CD4-positive, alpha-beta T cell treated with Interleukin-2 at 100 ng/mL for 4 hours (primary cell): Measurements from ENCODE around the gene ADIPOR2.

Experiments
- DNase-seq: peaks from one replicate; pipeline ENCODE4 v3.0.0-alpha.2; 2020; ENCODE audit warnings: low spot score

ADIPOR2 gene

DNA sequence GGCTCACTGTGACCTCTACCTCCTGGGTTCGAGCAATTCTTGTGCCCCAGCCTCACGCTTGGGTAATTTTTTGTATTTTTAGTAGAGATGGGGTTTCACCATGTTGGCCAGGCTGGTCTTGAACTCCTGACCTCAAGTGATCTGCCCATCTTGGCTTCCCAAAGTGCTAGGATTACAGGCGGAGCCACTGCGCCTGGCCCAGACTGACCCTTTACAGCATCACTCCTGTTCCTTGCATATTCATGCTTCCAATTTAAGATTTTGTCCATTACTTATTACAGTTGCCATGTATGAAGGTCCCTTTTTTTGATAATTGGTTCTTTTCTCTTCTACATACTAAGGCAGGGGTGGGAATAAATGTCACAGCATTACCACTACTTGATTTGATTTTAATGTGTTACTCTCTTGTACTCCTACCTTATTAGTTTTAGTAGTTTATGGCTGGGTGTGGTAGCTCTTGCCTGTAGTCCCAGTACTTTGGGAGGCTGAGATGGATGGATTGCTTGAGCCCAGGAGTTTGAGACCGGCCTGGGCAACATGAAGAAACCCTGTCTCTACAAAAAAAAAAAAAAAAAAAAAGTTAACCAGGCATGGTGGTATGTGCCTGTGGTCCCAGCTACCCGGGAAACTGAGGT lies 46.9 kb downstream of the ADIPOR2 start:
- no peak for DNase-seq

DNA sequence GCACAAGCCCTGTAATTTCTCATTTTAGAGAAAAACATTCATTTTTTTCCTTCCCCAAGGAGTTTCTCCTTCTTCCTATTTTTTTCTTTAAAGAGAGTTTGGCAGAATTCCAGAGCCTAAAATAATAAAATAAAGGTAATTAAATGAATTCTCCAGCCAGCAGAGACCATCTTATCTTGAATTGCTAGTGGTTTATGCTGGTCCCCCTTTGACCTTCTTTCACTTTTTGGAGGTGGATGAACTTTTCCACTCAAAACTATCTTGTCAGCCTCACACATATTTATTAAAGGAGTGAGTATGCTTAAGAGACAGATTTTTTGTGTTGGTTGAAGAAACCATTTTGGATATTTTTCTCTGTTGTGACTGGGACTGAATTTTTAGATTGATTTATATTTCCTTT lies 47.6 kb downstream of the ADIPOR2 start:
- no peak for DNase-seq

DNA sequence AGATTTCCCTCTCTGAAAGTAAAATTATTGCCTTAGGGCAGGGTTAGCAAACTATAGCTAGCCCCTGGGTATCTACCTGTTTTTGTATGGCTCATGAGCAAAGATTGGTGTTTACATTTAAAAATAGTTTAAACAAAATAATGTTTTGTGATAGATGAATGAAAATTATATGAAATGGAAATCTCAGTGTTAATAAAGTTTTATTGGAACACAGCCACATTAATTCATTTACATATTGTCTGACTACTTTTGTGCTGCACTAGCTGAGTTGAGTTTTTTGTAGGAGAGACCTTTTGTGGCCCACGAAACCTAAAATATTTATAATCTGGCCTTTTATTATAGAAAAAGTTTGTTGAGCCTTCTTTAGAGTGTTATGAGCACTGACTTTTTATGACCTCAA lies 48.5 kb downstream of the ADIPOR2 start:
- no peak for DNase-seq

DNA sequence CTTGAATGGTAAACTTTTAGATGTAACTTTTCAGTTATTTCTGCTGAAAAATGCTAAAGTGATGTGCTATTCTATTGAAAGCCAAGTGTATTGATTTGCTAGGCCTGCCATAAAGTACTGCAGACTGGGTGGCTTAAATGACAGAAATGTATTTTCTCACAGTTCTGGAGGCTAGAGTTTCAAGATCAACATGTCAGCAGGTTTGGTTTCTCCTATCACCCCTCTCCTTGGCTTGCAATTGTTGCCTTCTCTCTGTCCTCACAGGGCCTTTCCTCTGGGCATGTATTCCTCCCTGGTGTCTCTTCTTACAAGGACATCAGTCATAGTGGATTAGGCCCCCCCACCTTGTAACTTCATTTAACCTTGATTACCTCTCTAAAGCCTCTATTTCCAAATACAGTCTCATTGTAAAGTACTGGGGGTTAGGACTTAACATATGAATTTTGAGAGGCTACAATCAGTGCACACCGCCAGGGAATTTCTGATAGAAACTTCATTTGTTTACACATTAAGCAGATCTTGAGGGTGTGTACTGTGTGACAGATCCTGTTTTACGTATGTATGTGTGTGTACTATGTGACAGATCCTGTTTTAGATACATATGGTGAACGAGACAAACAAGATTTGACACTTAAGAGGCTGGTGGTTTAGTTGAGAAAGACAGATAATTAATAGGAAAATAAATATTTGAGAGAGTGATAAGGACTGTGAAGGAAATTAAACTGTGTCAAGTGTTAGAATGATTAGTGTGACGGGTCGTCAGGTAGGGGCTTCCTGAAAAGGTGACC lies 49.5 kb downstream of the ADIPOR2 start:
- DNase-seq = no peak

DNA sequence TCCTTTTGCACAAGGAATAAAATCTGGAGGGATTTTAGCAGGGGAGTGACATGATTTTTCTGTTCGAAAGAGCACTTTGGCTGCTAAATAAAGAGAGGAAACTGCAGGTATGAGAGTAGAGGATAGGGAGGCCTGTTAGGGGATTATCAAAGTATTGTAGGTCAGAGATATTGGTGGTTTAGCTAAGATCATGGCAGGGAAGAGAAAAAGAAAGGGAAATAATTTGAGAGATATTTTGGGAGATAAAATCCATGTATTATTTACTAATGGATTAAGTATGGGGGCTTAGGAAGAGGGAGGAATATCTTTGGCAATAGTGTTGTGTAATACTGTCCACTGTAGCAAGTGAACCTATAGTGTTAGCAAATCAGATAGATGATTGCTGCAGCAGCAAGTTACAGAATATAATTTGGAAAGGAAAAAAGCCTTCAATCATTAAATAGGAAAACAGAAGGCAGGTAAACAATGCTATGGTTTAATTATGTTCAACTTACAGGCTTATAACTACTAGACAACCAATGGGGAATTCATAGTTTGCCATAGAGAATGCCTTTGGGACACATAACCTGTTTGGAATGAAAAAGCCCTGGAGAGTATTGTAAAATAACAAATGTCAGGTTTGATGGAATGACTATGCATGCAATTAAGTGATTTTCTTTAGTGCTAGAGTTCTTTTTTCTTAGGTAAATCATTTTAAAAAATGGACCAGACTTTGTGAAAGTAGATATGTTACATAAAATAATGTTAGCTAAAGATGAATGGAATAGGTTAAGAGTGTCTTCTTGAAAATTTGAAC lies 50.5 kb downstream of the ADIPOR2 start:
- DNase-seq = no peak

DNA sequence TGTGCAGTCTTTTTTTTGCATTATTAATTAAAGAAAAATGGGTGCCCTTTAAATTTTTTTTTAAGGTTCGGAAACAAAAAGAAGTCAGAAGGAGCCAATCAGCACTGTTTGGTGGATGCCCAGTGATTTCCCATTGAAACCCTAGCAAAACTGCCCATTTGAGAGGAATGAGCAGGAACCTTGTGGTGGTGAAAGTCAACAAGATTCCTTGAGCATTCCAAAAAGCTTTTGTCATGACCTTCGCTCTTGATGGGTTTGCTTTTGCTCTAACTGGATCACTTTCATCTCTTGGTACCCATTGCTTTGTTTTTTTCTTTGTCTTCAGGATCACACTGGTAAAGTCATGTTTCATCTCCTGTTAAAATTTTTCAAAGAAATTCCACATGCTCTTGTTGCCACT lies 54.1 kb downstream of the ADIPOR2 start:
- DNase-seq = no peak

DNA sequence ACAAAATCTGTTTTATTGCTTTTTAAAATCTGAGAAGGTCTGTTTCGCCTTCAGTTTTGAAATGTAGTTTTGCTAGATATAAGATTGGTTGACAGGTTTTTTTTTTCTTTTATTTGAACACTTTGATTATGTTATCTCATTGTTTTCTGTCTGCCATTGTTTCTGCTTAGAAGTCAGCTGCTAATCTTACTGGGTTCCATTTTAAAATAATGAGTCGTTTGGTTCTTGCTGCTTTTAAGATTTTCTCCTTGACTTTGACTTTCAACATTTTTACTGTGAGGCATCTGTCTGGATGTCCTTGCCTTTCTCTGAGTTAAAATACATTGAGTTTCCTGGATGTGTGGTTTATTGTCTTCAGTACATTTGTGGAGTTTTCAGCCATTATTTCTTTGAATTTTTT lies 56.7 kb downstream of the ADIPOR2 start:
- no peak for DNase-seq

DNA sequence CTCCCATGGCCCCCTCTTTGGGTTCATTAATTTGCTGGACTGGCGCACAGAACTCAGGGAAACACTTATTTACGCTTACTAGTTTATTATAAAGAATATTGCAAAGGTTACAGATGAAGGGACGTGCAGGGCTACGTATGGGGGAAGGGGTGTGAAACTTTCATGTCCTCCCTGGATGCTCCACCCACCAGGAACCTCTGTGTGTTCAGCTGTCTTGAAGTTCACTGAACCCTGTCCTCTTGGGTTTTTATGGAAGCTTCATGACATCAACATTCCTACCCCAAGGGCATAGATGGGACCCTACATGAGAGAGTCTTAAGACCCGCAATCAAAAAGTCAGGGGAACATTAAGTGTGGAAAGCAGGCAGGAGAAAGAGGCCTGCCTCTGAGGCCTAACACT lies 58.1 kb downstream of the ADIPOR2 start:
- no peak for DNase-seq

DNA sequence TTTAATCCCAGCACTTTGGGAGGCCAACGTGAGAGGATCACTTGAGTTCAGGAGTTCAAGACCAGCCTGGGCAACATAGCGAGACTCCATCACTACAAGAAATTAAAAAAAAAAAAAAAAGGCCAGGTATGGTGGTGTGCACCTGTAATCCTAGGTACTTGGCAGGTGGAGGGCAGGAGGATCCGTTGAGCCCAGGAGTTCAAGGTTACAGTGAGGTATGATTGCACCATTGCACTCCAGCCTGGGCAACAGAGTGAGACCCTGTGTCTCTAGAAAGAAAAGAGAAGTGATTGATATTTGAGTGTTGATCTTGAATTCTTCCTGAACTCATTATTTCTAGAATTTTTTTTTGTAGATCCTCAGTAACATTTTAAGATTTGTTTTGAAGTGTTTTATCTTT lies 59.4 kb downstream of the ADIPOR2 start:
- DNase-seq = no peak

DNA sequence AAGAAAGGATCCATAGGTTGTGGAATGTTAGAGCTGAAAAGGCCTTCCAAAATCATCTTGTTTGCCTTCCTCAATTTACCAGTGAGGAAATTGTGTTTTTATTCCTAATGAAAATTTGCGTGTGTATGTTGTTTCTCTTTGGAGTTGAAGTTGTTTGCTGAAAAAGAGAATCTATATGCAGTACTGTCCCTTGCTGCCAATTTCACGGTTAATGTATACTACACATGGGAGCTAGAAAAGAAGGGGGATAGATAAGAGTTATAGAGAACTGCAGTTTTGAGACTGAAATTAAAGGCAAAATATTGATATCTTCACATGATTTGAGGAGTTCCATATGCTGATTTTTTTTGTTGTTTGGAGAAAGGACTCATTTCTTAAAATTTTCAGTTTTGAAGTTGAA lies 67.5 kb downstream of the ADIPOR2 start:
- no peak for DNase-seq

DNA sequence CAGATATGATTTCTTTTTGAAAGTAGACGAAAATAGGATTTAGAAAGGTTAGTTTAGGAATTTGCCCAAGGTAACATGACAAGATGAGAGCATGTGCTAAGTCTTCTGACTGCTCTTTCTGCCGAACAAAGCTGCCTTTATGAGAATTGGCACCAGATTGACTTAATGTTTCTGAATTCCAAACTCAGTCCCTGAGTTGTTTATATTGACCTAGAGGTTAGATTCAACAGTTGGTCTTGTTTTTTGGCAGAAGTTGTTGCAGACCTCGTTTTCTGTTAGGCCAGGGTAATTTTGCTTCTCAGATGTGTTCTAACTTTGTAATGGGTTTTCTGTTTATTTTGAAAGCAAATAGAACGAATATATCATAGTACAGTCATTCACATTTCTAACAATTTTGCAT lies 68.0 kb downstream of the ADIPOR2 start:
- no peak for DNase-seq

DNA sequence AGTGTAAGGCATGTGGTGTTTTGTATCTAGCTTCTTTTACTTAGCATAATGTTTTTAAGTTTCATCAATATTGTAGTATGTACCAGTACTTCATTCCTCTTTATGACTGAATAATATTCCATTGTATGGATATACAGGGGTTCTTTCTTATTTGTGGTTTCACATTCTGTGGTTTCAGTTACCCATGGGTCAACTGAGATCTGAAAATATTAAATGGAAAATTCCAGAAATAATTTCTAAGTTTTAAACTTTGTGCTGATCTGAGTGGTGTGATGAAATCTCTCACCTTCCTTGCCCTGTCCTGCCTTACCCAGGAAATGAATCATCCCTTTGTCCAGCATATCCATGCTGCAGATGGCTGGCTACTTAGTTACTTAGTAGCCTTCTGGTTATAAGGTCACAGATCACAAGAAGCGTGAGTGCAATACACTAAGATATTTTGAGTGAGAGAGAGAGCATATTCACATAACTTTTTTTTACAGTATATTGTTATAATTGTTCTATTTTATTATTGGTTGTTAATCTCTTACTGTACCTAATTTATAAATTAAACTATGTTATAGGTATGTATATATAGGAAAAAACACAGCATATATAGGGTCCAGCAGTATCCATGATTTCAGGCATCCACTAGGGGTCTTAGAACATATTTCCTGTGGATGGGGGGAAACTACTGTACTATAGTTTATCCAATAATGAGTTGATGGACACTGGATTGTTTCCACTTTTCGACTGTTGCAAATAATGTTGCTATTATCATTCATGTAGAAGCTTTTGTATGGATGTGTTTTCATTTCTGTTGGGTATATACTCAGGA lies 69.9 kb downstream of the ADIPOR2 start:
- no peak for DNase-seq

DNA sequence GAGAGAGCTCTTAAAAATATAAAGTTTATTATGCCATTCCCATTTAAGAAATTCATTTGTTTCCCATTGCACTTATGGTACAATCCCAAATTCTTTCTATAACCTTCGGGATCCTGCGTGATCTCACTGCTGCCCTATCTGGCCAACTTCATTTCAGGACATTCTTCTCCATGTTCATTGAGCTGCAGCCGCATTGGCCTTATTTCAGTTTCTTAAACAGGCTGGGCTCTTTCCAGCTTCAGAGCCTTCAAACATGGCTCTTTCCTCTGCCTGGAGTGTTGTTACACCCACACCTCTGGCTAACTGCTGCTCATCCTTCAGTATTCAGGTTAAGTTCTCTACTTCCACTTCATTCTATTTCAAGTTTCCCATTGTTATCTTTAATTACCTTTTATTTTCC lies 71.0 kb downstream of the ADIPOR2 start:
- no peak for DNase-seq

DNA sequence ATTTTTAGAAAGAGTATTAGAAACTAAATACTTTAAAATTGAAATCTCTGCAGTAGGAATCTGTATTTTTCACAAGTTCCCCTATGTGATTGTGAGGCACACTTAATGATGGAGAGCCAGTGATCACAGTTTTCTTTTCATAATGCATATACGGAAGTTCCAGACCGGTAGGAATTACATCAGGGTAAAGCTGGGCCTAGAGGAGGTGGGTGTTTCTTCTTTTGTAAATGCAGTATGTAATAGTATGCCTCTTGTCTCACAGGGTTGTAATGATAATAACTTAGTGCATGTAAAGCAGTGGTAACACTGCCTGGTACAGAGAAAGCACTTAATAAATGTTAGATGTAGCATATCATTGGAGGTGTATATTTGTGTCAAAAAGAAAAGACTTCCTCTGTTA lies 72.3 kb downstream of the ADIPOR2 start:
- DNase-seq = no peak

DNA sequence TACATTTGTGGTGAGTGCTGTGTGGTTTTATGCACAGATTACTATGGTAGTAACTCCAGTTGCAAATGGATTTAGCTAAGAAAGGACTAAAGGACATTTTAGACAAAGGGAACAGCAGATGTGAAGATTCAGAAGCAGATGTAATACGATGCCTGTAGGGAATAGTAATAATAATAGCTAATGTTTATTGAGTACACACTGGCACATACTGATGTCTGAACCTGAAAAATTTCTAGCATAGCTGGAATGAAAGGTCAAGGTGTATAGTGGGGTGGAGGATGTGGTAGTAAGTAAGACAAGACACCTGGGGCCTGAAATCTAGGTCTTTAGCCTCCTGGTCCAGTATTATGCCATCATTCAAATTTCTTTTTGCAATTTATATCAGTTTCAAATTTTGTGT lies 75.2 kb downstream of the ADIPOR2 start:
- no peak for DNase-seq

DNA sequence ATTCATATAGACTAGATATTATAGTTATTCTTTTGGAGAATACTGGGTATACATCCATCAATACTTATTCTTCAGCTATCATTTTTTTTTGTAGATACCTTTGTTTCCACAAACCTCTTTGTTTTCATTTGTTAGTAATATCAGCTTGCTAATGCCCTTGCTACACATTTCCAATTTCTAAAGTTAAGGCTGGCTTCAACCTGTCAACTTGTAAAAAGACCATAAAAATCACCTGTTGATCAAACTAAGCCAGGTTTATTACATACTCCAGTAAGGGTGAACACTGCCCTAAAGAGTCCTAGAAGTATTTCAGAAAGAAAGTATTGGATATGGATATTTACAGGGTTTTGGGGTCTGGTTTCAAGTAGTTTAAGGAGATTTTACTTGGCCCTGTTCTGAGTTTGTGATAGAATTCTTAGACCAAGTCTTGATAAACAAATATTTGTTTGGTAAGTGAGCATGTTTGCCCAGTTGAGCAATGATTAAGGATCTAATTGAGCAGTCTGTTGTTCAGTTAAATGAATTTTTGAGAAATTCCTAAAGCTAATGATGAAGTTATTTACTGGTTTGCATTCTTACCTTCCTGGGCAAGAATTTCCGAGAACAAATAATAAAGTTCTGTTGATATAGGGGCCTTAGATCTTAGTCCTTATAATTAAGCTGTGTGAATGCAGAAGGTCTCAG lies 76.7 kb downstream of the ADIPOR2 start:
- DNase-seq = no peak

DNA sequence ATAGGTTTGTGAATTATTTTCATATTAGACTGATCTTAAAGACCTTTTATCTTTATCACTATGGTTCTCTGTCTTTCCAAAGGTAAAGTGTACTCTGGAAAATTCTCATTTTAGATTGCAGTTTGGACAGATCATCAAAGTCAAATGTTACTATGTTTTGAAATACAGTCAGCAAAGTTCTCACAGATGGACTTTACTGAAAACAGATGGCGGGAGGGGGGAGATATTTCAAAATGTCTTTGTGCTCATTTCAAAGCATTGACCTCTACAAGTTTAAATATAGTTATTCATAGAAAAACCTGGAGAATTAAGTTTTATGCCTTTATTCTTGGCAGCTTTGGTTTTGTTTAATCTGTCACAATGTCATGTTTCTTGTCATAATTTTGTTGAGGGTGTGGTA lies 77.7 kb downstream of the ADIPOR2 start:
- no peak for DNase-seq

DNA sequence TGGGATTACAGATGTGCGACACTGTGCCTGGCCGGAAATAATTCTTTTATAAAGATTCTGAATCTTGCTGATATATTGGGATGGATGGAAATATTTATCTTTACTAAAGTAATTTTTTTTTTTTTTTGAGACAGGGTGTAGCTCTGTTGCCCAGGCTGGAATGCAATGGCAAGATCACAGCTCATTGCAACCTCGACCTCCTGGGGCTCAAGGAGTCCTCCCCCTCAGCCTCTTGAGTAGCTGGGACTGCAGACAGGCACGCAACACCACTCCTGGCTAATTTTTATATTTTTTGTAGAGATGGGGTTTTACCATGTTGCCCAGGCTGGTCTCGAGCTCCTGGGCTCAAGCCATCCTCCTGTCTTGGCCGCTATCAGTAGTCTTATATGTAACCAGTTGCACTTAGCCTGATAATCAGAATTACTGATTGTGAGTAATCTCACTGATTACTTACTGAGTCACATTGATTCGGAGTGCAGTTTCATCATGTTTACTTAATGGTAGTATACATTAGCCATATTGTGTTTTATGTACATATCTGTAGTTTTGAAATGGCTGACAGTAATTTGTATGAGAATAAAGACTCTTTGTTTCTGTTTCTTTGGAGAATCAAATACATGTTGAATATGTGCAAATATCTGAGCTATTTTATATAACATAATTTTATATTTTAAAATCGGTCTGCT lies 79.1 kb downstream of the ADIPOR2 start:
- DNase-seq = no peak

DNA sequence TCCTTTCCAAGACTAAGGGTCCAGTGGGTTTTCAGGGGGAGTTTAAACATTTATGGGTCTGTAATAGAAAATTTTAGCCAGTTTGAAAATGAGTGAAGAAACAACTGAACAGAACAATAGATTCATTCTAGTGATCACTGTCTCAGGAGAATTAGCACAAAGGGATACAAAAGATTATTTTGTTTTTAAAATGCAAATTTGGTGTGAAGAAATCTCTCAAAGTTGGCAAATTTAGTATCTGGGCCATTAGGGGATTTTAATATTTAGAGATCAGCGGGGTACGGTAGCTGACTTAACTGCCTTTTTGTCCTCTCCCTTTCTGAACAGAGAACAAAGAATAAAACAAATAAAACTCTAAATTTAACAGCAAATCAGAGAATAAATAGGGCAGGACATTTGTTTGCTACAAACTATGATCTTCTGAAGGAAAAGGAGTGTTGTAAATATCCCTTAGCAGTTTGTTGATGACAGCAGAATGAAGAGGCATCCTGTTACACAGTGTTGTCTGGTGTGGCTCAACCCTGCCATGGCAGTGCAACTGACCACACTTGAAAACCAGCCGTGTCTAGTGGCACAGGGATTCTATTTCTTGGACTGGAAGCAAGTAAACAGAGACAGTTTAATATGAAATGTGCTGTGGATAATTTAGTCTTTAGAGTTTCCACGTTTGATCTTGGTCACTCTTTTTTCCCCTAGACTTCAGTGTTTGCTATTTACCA lies 83.2 kb downstream of the ADIPOR2 start:
- no peak for DNase-seq

DNA sequence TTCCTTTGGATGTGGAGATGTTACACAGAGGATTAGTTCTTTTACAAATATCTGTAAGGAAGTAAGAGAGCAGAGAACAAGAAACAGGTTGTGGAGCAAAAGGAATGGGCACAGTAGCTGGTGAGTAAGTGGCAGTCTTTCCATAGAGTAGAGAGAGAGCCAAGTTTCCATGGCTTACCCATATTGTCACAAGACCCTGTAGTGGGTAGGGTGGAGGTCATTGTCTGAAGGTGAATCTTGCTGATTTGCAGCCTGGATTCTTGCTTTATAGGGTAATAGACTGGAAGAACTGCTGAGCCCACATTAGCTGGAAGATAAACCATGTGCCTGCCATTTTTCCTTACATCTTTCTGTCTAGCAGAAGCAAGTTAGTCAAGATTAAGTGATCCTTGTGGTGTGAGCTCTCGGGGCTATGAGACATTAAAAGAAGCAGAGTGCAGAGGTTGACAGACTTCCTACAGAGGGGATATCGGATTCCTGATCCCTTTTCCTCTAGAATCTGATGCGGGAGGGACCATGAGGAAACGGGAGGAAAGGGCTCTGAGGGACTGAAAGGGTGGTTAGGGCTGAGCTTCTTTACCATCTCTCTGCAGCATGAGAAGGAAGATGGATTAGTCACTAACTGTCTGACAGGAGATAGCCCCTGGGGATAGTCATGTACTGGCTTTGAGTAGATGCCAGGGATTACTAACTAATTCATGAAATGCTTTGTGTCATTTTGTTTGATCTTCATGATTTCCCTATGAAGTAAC lies 85.5 kb downstream of the ADIPOR2 start:
- no peak for DNase-seq
